GM23248 (cell line): ENCODE measurements around the gene CLCN7. TPM values are rescaled to one million over a fixed set of nuclear protein-coding genes. Genes with fewer than 3 reads are reported as not detected.
"Not testable (repeated sequence)": the region's sequence is repeated elsewhere in the genome, so short reads cannot be mapped to it uniquely, and the experiment has no call there.

Source experiments
- DNase-seq: peaks from one replicate; pipeline ENCODE4 v3.0.0-alpha.2; 2015
- H2AFZ ChIP-seq: fragments of 200-600 bp; sonication (generic); 2 replicates; pipeline ENCODE4 v1.6.1; 2016; ENCODE audit warnings: antibody characterized with exemption
- H3F3A ChIP-seq: fragments of 200-600 bp; sonication (generic); 2 replicates; pipeline ENCODE4 v1.6.1; 2016; ENCODE audit warnings: mild to moderate bottlenecking, antibody characterized with exemption, mixed run types; ENCODE audit not compliant: insufficient read depth
- H3K27ac ChIP-seq: fragments of 200-600 bp; sonication (generic); 2 replicates; pipeline ENCODE4 v1.5.1; 2016; ENCODE audit warnings: mild to moderate bottlenecking
- H3K27me3 ChIP-seq: fragments of 200-600 bp; sonication (generic); replicated peaks from 2 replicates; pipeline ENCODE4 v1.6.1; 2016; ENCODE audit warnings: mild to moderate bottlenecking; ENCODE audit not compliant: insufficient read depth
- H3K36me3 ChIP-seq: fragments of 200-600 bp; sonication (generic); 2 replicates; pipeline ENCODE4 v1.6.1; 2016; ENCODE audit warnings: low read depth, mild to moderate bottlenecking
- H3K4me1 ChIP-seq: fragments of 200-600 bp; sonication (generic); 2 replicates; pipeline ENCODE4 v1.6.1; 2016; ENCODE audit warnings: mild to moderate bottlenecking; ENCODE audit not compliant: insufficient read depth
- H3K4me2 ChIP-seq: fragments of 200-600 bp; sonication (generic); one replicate; pipeline ENCODE4 v1.6.1; 2016; ENCODE audit warnings: mild to moderate bottlenecking; ENCODE audit not compliant: unreplicated experiment
- H3K4me3 ChIP-seq: fragments of 200-600 bp; sonication (generic); 2 replicates; pipeline ENCODE4 v1.5.1; 2016; ENCODE audit warnings: mild to moderate bottlenecking
- H3K79me2 ChIP-seq: fragments of 200-600 bp; sonication (generic); 2 replicates; pipeline ENCODE4 v1.6.1; 2016; ENCODE audit warnings: mild to moderate bottlenecking; ENCODE audit not compliant: insufficient read depth
- H3K9ac ChIP-seq: fragments of 200-600 bp; sonication (generic); 2 replicates; pipeline ENCODE4 v1.6.1; 2016; ENCODE audit warnings: mild to moderate bottlenecking
- H3K9me2 ChIP-seq: fragments of 200-600 bp; sonication (generic); 2 replicates; pipeline ENCODE4 v1.6.1; 2016; ENCODE audit warnings: mixed run types, mild to moderate bottlenecking, moderate library complexity; ENCODE audit not compliant: insufficient read depth
- H3K9me3 ChIP-seq: fragments of 200-600 bp; sonication (generic); one replicate; pipeline ENCODE4 v1.6.1; 2017; ENCODE audit warnings: low read depth
- H4K20me1 ChIP-seq: fragments of 200-600 bp; sonication (generic); 2 replicates; pipeline ENCODE4 v1.6.0; 2016; ENCODE audit not compliant: insufficient read depth
- EZH2 ChIP-seq: fragments of 200-600 bp; sonication (generic); IDR thresholded peaks from 2 replicates; pipeline ENCODE4 v1.6.1; 2018; ENCODE audit warnings: antibody characterized with exemption, mild to moderate bottlenecking; ENCODE audit not compliant: insufficient read depth, poor library complexity, severe bottlenecking
- EZH2phosphoT487 ChIP-seq: fragments of 200-600 bp; sonication (generic); IDR thresholded peaks from 2 replicates; pipeline ENCODE4 v1.6.1; 2018; ENCODE audit warnings: antibody characterized with exemption, moderate library complexity, mild to moderate bottlenecking, low read depth; ENCODE audit not compliant: insufficient read depth
- WGBS, 2 experiments: methylation state at CpG; one replicate each; pipeline ENCODE4 v1.1.6; 2015 to 2017; ENCODE audit warnings: low lambda C conversion rate in 2 of 2, low coverage in 1 of 2; ENCODE audit errors: missing lambda C conversion rate in 2 of 2; 5-methylcytosine and 5-hydroxymethylcytosine counted together
- in situ Hi-C: fragments of 300-500 bp; cut with MboI; formaldehyde crosslinking; loops from 2 replicates; pipeline ENCODE4 v1.15.0; 2020
- polyA plus RNA-seq: library from polyadenylated mRNA; unstranded; fragments of >200 nt; fragmentation: Nextera tagmentation; extraction: Ambion mirVana; gene quantifications from 2 replicates; pipeline ENCODE4 v1.2.1, GENCODE V29; 2016
- total RNA-seq: library from RNA; depleted of rRNA; stranded (reverse); fragments of >200 nt; shearing (Covaris generic); gene quantifications from 2 replicates; pipeline ENCODE4 v1.2.3, GENCODE V29; 2014

Gene CLCN7
- total and polyA plus RNA-seq, 2 experiments from 2014 or later, result 33.6 to 39.3 TPM

DNA sequence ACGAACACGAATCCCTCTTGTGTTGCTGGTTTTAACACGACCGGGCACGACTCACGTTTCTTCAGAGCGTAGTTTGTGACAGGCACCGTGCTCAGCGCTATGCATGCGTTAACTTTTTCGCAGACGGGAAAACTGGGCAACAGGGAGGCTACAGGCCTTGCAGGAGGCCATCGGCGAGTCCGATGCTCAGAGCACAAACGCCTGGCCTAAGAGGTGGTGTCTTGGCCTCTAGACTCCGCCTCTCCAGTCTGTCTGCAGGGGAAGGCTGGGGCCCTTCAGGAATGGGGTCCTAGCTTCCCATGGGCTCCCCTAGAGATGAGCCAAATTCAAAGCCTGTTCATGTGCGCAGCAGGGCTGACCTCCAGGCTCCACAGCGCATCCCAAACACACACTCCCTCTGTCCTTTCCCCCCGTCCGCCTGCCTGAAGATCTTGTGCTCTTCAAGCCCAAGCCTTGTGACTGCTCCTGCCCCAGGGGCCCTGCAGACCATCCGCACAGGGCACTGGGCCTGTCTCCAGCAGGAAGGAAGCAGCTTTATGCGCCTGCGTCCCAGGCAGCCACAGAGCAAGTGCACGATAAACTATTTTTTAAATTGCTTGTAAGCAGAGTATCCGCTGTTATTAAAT lies 3.1 kb downstream of the CLCN7 start:
- TF ChIP-seq EZH2phosphoT487 (no peak), EZH2 (no peak)
- H3K36me3 ChIP-seq, result no peaks in the 10 kb centered on the region
- H3K4me1 ChIP-seq, result peaks cover 19% of the 10 kb centered on the region
- H3K9ac ChIP-seq, result no peak overlapping the region
- in situ Hi-C loops, result no loop called here
- no peak overlapping the region for H2AFZ ChIP-seq
- 93 to 97% methylated on average over 26 of the region's 26 CpGs for WGBS, 2 experiments
- no peak overlapping the region for H3K4me3 ChIP-seq
- no peaks in the 10 kb centered on the region for H3K9me3 ChIP-seq
- peaks cover 78% of the 10 kb centered on the region for H3K79me2 ChIP-seq
- DNase-seq, result no peak
- H3K9me2 ChIP-seq, result no peaks in the 10 kb centered on the region
- H3K4me2 ChIP-seq, result no peak overlapping the region
- no peaks in the 10 kb centered on the region for H3F3A ChIP-seq
- H3K27ac ChIP-seq, result no peak overlapping the region
- H3K27me3 ChIP-seq, result no peaks in the 10 kb centered on the region
- no peaks in the 10 kb centered on the region for H4K20me1 ChIP-seq

- Histone ChIP-seq H3K4me3 (no peak overlapping the region), H3K4me2 (no peak overlapping the region), H3K9ac (no peak overlapping the region; the same call in 1 of the 2 replicates), H3K27me3 (no peaks in the 10 kb centered on the region), H3K9me2 (no peaks in the 10 kb centered on the region), H4K20me1 (no peaks in the 10 kb centered on the region), H3K4me1 (peaks cover 19% of the 10 kb centered on the region), H3K79me2 (peaks cover 78% of the 10 kb centered on the region), H3F3A (no peaks in the 10 kb centered on the region), H3K36me3 (no peaks in the 10 kb centered on the region), H3K27ac (peak overlapping the region; percentile 24; the same call in 1 of the 2 replicates), H3K9me3 (no peaks in the 10 kb centered on the region), H2AFZ (no peak overlapping the region)
- WGBS, 2 experiments, result 73 to 87% methylated on average over 9 to 14 of the region's 14 CpGs
- in situ Hi-C loops, result no loop called here
- peak; percentile 64 for DNase-seq
- no peak for TF ChIP-seq EZH2
- no peak for TF ChIP-seq EZH2phosphoT487
These were observed 4.2 kb downstream of the CLCN7 start for GRCh38 chr16:1470481-1471251.

DNA sequence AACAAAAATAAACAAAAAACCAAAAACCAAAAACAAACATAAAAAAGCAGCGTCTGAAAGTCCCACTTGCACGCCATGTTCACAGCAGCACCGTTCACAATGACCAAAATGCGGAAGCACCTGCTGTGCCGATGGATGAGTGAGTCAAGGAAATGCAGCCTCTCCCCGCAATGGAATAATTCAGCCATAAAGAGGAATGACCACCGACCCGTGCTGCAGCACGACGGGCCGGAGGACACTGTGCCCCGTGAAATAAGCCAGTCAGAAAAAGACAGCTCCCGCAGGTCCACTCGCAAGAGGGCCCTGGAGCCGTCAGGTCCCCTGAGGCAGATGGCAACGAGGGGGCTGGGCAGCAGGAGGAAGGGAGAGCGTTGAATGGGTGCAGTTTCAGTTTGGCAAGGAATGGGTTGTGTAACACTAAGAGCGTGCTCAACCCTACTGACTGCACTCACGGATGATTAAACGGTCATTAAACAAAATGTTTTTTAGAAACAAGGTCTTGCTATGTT lies 5.1 kb downstream of the CLCN7 start:
- Histone ChIP-seq H3K27me3 (no peaks in the 10 kb centered on the region), H3K9me3 (no peaks in the 10 kb centered on the region), H3K4me2 (no peak overlapping the region), H2AFZ (no peak overlapping the region), H3K4me3 (no peak overlapping the region), H3K4me1 (peaks cover 19% of the 10 kb centered on the region), H3K27ac (no peak overlapping the region), H3K9ac (no peak overlapping the region), H3K9me2 (no peaks in the 10 kb centered on the region), H4K20me1 (no peaks in the 10 kb centered on the region), H3K79me2 (peaks cover 78% of the 10 kb centered on the region), H3F3A (no peaks in the 10 kb centered on the region), H3K36me3 (no peaks in the 10 kb centered on the region)
- peak; percentile 19 for DNase-seq
- TF ChIP-seq EZH2 (no peak), EZH2phosphoT487 (no peak)
- 81 to 83% methylated on average over 20 of the region's 20 CpGs for WGBS, 2 experiments
- in situ Hi-C loops, result no loop called here

- H4K20me1 ChIP-seq, H3K4me3 ChIP-seq, H3K9me3 ChIP-seq, H3K27ac ChIP-seq, H3K9ac ChIP-seq, H3K27me3 ChIP-seq, H2AFZ ChIP-seq, H3K4me2 ChIP-seq, H3K9me2 ChIP-seq, H3K36me3 ChIP-seq, DNase-seq, H3F3A ChIP-seq, in situ Hi-C loops: not testable (repeated sequence)
- Histone ChIP-seq H3K4me1 (peaks cover 19% of the 10 kb centered on the region), H3K79me2 (peaks cover 72% of the 10 kb centered on the region)
- WGBS, 2 experiments, result 68 to 73% methylated on average over 5 of the region's 5 CpGs
These were observed 5.7 kb downstream of the CLCN7 start for GRCh38 chr16:1469141-1469540.
